ENCODE measurements around the gene SCIMP.

GRCh38 chr17:5198472-5198871 lies 36.2 kb downstream of the SCIMP start:
- no peak for TF ChIP-seq POLR2A (IDR thresholded peaks at IDR 0.05)
- no peak for TF ChIP-seq CTCF (IDR thresholded peaks at IDR 0.05)
- no peak for TF ChIP-seq POLR2AphosphoS5 (IDR thresholded peaks at IDR 0.05)

Measured in transverse colon (tissue), 4 donors.